GM23338 (cell line): Measurements from ENCODE around the gene PGBD5. TPM values are rescaled to one million over a fixed set of nuclear protein-coding genes. Genes with fewer than 3 reads are reported as not detected.

Experiments
- ATAC-seq: fragments of 200-7000 bp; cut with Tn5 transposase; 3 replicates; pipeline ENCODE4 v1.9.1; 2020
- DNase-seq: peaks from one replicate; pipeline ENCODE4 v3.0.0-alpha.2; 2015; ENCODE audit warnings: low spot score
- H2AFZ ChIP-seq: fragments of 200-600 bp; sonication (generic); 2 replicates; pipeline ENCODE4 v1.8.0; 2016; ENCODE audit warnings: antibody characterized with exemption, mild to moderate bottlenecking, moderate library complexity
- H3F3A ChIP-seq: fragments of 200-600 bp; sonication (generic); replicated peaks from 2 replicates; pipeline ENCODE4 v1.8.0; 2017; ENCODE audit warnings: antibody characterized with exemption, mixed run types, low read depth
- H3K27ac ChIP-seq: fragments of 200-600 bp; sonication (generic); 2 replicates; pipeline ENCODE4 v1.6.1; 2016; ENCODE audit warnings: low read depth
- H3K27me3 ChIP-seq: fragments of 200-600 bp; sonication (generic); 2 replicates; pipeline ENCODE4 v1.8.0; 2016; ENCODE audit warnings: mild to moderate bottlenecking, mixed run types, moderate library complexity; ENCODE audit not compliant: insufficient read depth
- H3K36me3 ChIP-seq: fragments of 200-600 bp; sonication (generic); 2 replicates; pipeline ENCODE4 v1.8.0; 2016; ENCODE audit warnings: mild to moderate bottlenecking; ENCODE audit not compliant: insufficient read depth
- H3K4me1 ChIP-seq: fragments of 200-600 bp; sonication (generic); 2 replicates; pipeline ENCODE4 v1.8.0; 2016; ENCODE audit warnings: mild to moderate bottlenecking, moderate library complexity; ENCODE audit not compliant: insufficient read depth
- H3K4me2 ChIP-seq: fragments of 200-600 bp; sonication (generic); 2 replicates; pipeline ENCODE4 v1.7.1; 2017; ENCODE audit warnings: mixed run types
- H3K4me3 ChIP-seq: fragments of 200-600 bp; sonication (generic); 2 replicates; pipeline ENCODE4 v1.6.1; 2016; ENCODE audit warnings: mixed run types
- H3K79me2 ChIP-seq: fragments of 200-600 bp; sonication (generic); replicated peaks from 2 replicates; pipeline ENCODE4 v1.8.0; 2017; ENCODE audit warnings: mild to moderate bottlenecking; ENCODE audit not compliant: insufficient read depth
- H3K9me2 ChIP-seq: fragments of 200-600 bp; sonication (generic); 2 replicates; pipeline ENCODE4 v1.8.0; 2017; ENCODE audit not compliant: insufficient read depth
- H4K20me1 ChIP-seq: fragments of 200-600 bp; sonication (generic); replicated peaks from 2 replicates; pipeline ENCODE4 v1.8.0; 2017; ENCODE audit warnings: mild to moderate bottlenecking; ENCODE audit not compliant: insufficient read depth
- H3K27ac Mint-ChIP-seq: 2 replicates; pipeline ENCODE4 v1.8.0; 2020; ENCODE audit warnings: inconsistent platforms, mild to moderate bottlenecking, moderate library complexity, mixed read lengths
- H3K27me3 Mint-ChIP-seq: 3 replicates; pipeline ENCODE4 v1.8.0; 2022; ENCODE audit warnings: low read depth, mild to moderate bottlenecking, moderate library complexity, mixed read lengths, inconsistent platforms; ENCODE audit not compliant: insufficient read depth, poor library complexity
- H3K36me3 Mint-ChIP-seq: 3 replicates; pipeline ENCODE4 v1.8.0; 2021; ENCODE audit warnings: low read depth, mild to moderate bottlenecking, inconsistent platforms, moderate library complexity, mixed read lengths
- H3K4me1 Mint-ChIP-seq: 3 replicates; pipeline ENCODE4 v1.8.0; 2020; ENCODE audit warnings: mild to moderate bottlenecking, inconsistent platforms, mixed read lengths
- H3K4me3 Mint-ChIP-seq: 3 replicates; pipeline ENCODE4 v1.8.0; 2021; ENCODE audit warnings: moderate library complexity, mild to moderate bottlenecking, inconsistent platforms, mixed read lengths
- H3K9me3 Mint-ChIP-seq: 3 replicates; pipeline ENCODE4 v1.8.0; 2020; ENCODE audit warnings: moderate library complexity, mild to moderate bottlenecking, inconsistent platforms, mixed read lengths
- EZH2 ChIP-seq: fragments of 200-600 bp; sonication (generic); IDR thresholded peaks from one replicate; pipeline ENCODE4 v1.8.0; 2017; ENCODE audit warnings: antibody characterized with exemption, mild to moderate bottlenecking, low read depth; ENCODE audit not compliant: unreplicated experiment
- EZH2phosphoT487 ChIP-seq: fragments of 200-600 bp; sonication (generic); IDR thresholded peaks from one replicate; pipeline ENCODE4 v1.8.1; 2018; ENCODE audit warnings: antibody characterized with exemption; ENCODE audit not compliant: unreplicated experiment
- NANOG ChIP-seq: IDR thresholded peaks from 2 replicates; pipeline ENCODE4 v1.6.1; 2016; ENCODE audit warnings: antibody characterized with exemption, borderline replicate concordance
- POLR2AphosphoS5 ChIP-seq: IDR thresholded peaks from 2 replicates; pipeline ENCODE4 v1.6.1; 2016; ENCODE audit warnings: antibody characterized with exemption, low read depth
- ZNF114 ChIP-seq: fragments of 250-450 bp; sonication (Bioruptor Pico); IDR thresholded peaks from 2 replicates; pipeline ENCODE4 v1.5.0; 2020; ENCODE audit warnings: mild to moderate bottlenecking, moderate library complexity
- ZNF462 ChIP-seq: fragments of 250-450 bp; sonication (Bioruptor Pico); IDR thresholded peaks from 2 replicates; pipeline ENCODE4 v1.5.0; 2020; ENCODE audit warnings: mild to moderate bottlenecking, moderate library complexity
- polyA plus RNA-seq: library from polyadenylated mRNA; unstranded; fragments of >200 nt; fragmentation: Nextera tagmentation; extraction: Ambion mirVana; gene quantifications from 2 replicates; pipeline ENCODE4 v1.2.1, GENCODE V29; 2016
- total RNA-seq: library from RNA; depleted of rRNA; stranded (reverse); fragments of >200 nt; shearing (Covaris generic); gene quantifications from 2 replicates; pipeline ENCODE4 v1.2.3, GENCODE V29; 2014
- TF ChIP-seq, protein P1 (sequence below): IDR thresholded peaks from one replicate; pipeline ENCODE4 v1.6.1; 2018; ENCODE audit warnings: antibody characterized with exemption; ENCODE audit not compliant: unreplicated experiment
- TF ChIP-seq, protein P2 (sequence below): IDR thresholded peaks from 2 replicates; pipeline ENCODE4 v1.6.1; 2016; ENCODE audit warnings: antibody characterized with exemption
- TF ChIP-seq, protein P3 (sequence below), 2 experiments: fragments of 200-600 bp in 1 of 2; sonication (generic) in 1 of 2; conservative IDR thresholded peaks; 2 replicates each; pipeline versions ENCODE4 v1.5.1 to v1.6.1; 2016 to 2017; ENCODE audit warnings: antibody characterized with exemption in 2 of 2, low read depth in 2 of 2, mild to moderate bottlenecking in 2 of 2, moderate library complexity in 1 of 2

The PGBD5 gene
- total and polyA plus RNA-seq, 2 experiments from 2014 or later = 3.4 to 16.6 TPM

DNA sequence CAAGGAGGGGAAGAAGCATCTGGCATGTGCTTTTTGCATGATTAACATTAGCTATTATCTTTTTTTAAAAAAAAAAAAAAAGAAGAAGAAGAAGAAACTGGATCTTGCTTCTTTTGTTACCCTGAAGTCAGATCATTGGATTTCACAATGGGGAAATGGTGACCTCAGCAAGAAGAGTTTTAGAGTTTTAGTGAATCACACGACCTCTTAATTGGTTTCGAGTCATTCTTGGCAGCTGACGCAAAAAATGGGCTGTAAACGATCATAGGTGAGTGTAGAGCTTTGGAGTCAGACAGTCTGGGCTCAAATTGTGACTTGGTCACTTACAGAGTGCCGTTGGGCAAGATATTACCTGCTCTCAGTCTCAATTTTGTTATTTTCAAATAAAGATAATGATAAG is 33.3 kb upstream of the PGBD5 start (continued):
- TF ChIP-seq, protein P1, sequence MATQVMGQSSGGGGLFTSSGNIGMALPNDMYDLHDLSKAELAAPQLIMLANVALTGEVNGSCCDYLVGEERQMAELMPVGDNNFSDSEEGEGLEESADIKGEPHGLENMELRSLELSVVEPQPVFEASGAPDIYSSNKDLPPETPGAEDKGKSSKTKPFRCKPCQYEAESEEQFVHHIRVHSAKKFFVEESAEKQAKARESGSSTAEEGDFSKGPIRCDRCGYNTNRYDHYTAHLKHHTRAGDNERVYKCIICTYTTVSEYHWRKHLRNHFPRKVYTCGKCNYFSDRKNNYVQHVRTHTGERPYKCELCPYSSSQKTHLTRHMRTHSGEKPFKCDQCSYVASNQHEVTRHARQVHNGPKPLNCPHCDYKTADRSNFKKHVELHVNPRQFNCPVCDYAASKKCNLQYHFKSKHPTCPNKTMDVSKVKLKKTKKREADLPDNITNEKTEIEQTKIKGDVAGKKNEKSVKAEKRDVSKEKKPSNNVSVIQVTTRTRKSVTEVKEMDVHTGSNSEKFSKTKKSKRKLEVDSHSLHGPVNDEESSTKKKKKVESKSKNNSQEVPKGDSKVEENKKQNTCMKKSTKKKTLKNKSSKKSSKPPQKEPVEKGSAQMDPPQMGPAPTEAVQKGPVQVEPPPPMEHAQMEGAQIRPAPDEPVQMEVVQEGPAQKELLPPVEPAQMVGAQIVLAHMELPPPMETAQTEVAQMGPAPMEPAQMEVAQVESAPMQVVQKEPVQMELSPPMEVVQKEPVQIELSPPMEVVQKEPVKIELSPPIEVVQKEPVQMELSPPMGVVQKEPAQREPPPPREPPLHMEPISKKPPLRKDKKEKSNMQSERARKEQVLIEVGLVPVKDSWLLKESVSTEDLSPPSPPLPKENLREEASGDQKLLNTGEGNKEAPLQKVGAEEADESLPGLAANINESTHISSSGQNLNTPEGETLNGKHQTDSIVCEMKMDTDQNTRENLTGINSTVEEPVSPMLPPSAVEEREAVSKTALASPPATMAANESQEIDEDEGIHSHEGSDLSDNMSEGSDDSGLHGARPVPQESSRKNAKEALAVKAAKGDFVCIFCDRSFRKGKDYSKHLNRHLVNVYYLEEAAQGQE = no peak

- no peak overlapping the region for H2AFZ ChIP-seq
- no peak overlapping the region for H3K27ac ChIP-seq
- no peaks in the 10 kb centered on the region for H3K9me3 Mint-ChIP-seq
- H3K4me3 ChIP-seq = no peak overlapping the region
- H3K4me2 ChIP-seq = no peak overlapping the region
- DNase-seq (no peak), ATAC-seq (no peak)
- no peaks in the 10 kb centered on the region for H3F3A ChIP-seq
- H3K27ac Mint-ChIP-seq = no peak overlapping the region
- no peaks in the 10 kb centered on the region for H4K20me1 ChIP-seq
- H3K36me3 Mint-ChIP-seq = no peaks in the 10 kb centered on the region
- no peaks in the 10 kb centered on the region for H3K79me2 ChIP-seq
- no peaks in the 10 kb centered on the region for H3K27me3 ChIP-seq
- H3K36me3 ChIP-seq = no peaks in the 10 kb centered on the region
- H3K4me1 ChIP-seq = peaks cover 9% of the 10 kb centered on the region; the same call in 1 of the 2 replicates
- no peak overlapping the region for H3K4me3 Mint-ChIP-seq
- peaks cover 5% of the 10 kb centered on the region; the same call in 1 of the 2 replicates for H3K9me2 ChIP-seq
- H3K27me3 Mint-ChIP-seq = peaks cover 2% of the 10 kb centered on the region
- H3K4me1 Mint-ChIP-seq = peaks cover 8% of the 10 kb centered on the region; the same call in 2 of the 3 replicates
- TF ChIP-seq ZNF114 (CRISPR knock-in tag) (no peak), ZNF462 (CRISPR knock-in tag) (no peak), POLR2AphosphoS5 (no peak), NANOG (no peak), EZH2 (no peak), EZH2phosphoT487 (no peak)
- TF ChIP-seq, protein P2, sequence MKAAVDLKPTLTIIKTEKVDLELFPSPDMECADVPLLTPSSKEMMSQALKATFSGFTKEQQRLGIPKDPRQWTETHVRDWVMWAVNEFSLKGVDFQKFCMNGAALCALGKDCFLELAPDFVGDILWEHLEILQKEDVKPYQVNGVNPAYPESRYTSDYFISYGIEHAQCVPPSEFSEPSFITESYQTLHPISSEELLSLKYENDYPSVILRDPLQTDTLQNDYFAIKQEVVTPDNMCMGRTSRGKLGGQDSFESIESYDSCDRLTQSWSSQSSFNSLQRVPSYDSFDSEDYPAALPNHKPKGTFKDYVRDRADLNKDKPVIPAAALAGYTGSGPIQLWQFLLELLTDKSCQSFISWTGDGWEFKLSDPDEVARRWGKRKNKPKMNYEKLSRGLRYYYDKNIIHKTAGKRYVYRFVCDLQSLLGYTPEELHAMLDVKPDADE = no peak
- TF ChIP-seq, protein P3, sequence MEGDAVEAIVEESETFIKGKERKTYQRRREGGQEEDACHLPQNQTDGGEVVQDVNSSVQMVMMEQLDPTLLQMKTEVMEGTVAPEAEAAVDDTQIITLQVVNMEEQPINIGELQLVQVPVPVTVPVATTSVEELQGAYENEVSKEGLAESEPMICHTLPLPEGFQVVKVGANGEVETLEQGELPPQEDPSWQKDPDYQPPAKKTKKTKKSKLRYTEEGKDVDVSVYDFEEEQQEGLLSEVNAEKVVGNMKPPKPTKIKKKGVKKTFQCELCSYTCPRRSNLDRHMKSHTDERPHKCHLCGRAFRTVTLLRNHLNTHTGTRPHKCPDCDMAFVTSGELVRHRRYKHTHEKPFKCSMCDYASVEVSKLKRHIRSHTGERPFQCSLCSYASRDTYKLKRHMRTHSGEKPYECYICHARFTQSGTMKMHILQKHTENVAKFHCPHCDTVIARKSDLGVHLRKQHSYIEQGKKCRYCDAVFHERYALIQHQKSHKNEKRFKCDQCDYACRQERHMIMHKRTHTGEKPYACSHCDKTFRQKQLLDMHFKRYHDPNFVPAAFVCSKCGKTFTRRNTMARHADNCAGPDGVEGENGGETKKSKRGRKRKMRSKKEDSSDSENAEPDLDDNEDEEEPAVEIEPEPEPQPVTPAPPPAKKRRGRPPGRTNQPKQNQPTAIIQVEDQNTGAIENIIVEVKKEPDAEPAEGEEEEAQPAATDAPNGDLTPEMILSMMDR (conservative IDR thresholded peaks at IDR 0.05; ENCODE audit: low read depth in 2 of 2) = no peak
These were observed 32.4 kb upstream of the PGBD5 start for GRCh38 chr1:230458509-230458908.
